ENCODE data around the gene BCAP31.
"Not testable (repeated sequence)": the region's sequence is repeated elsewhere in the genome, so short reads cannot be mapped to it uniquely, and the experiment has no call there.

BCAP31 gene

DNA sequence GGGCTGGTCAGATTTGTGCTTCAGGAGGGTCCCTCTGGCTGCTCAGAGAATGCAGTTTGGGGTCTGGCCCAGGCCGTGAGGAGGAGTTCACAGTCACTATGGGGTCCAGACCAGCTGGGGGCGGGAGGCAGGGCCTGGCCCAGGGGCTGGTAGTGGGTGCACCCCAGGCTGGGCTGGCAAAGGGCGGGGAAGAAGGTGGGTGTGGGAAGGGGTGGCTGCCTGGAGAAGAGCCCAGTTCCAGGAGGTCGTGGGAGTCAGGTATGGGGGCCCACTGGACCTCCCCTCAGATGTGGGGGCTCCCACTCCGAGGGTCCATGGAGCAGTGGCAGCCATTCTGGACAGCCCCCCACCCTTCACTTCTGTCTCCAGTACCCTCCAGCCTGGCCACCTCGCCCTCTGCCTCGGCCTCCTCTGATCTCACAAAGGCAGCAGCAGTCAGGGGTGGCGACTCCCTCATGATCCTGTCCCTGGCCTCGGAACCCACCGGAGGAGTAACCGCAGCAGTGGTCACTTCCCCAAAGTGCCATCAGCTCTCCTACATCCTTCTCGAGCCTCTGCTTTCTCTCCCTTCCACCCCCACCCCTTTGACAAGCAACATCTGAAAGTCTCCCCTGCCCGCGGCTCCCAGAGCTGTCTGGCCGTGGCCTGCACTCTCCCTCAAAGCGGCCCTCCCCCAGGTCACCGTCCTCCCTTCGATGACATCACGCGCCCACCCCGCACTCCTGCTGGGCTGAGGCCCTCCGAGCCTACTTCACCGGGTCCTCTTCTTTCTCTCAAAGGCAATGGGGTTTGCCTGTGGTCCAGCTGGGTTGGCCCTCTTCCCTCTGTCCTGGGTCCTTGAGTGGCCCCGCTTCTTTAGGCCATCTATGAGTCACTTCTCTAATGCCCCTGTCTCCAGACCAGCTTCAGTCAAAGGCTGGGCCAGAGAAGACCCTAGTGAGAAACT lies 38.2 kb downstream of the BCAP31 start:
- no peak for DNase-seq (ENCODE audit: insufficient read length, low spot score)
- TF ChIP-seq POLR2A (IDR thresholded peaks at IDR 0.05; ENCODE audit: low read depth, low read length) = no peak
- no peak for FAIRE-seq

DNA sequence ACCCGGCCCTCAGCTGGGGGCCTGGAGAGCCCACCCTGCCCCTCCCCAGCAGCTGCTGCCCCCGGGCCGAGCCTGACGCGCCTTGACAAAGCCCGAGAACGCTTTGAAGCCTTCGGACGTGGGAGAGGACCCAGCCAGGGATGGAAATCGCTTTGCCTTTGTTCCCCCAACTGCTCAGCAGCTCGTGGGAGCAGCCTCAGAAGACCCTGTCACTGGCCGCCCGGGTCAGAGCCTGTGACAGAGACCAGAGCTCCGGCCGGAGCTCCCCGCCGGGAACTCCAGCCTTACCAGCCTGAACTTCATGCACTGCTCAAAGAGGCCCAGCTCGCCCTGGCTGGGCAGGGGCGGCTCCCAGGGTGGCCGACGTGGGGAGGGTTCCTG lies 39.0 kb downstream of the BCAP31 start:
- DNase-seq (ENCODE audit: insufficient read length, low spot score) (no peak), FAIRE-seq (no peak)
- TF ChIP-seq POLR2A (IDR thresholded peaks at IDR 0.05; ENCODE audit: low read depth, low read length) = no peak

DNA sequence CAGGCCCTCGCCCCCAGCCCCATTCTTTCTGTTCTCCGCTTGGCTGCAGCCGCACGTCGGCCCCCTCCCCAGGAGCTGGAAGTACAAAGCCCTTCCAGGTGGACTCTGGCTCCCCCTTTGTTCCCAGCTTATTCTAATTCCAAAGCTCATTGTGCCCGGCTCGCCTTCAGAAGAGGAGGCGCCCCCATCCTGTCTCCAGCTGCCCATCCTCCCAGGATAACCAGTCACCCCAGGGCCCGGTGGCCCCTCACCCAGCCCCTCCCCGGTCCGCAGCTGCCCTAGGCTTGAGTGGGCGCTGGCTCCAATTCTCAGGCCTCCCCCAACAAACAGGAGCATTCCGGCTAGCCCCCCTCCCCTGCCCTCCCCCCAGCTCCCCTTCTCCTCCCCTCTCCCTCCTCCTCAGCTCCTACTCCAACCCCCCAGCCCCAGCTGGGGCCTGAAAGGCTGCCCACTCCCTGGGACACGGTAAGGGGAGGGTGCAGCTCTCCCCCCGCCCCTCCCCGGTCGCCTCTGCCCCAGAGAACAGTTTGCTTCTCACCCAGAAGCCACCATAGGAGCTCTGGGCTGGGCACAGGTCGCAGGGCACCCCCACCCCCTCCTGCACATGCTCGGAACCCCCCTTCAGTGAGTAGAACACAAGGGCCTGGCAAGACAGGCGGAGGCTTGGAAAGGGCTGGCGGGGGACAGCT lies 39.6 kb downstream of the BCAP31 start:
- DNase-seq (ENCODE audit: insufficient read length, low spot score) = no peak
- no peak for FAIRE-seq
- TF ChIP-seq POLR2A (IDR thresholded peaks at IDR 0.05; ENCODE audit: low read depth, low read length) = no peak

DNA sequence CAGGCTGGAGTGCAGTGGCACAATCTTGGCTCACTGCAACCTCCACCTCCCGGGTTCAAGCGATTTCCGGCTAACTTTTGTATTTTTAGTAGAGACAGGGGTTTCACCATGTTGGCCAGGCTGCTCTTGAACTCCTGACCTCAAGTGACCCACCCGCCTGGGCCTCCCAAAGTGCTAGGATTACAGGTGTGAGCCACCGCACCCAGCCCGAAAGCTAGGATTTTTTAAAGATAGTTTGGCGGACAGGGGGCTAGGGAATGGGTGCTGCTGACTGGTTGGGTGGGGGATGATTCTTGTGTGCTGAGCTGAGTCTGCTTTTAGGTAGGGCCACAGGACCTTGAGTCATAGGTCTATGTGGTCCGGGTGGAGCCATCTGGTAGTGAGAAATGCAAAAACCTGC lies 40.7 kb downstream of the BCAP31 start:
- FAIRE-seq; DNase-seq (ENCODE audit: insufficient read length, low spot score): not testable (repeated sequence)

DNA sequence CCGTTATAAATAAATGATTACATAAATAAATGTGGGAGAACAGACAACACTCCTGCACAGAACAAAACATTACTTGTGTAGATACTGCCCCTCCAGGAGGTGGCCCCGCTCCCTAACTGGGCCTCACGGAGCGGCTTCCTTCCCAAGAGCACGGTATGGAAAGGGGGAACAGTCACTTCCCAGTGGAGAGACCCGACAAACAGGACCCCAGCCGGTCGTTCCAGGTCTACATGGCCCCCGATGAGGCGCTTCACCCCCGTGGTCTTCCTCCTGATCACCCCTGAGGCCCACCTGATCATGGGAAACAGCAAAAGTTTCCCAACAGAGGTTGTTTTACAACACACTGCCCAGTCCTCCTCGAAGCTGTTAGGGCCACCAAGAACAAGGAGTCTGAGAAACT lies 43.0 kb downstream of the BCAP31 start:
- DNase-seq (ENCODE audit: insufficient read length, low spot score) (no peak), FAIRE-seq (no peak)

DNA sequence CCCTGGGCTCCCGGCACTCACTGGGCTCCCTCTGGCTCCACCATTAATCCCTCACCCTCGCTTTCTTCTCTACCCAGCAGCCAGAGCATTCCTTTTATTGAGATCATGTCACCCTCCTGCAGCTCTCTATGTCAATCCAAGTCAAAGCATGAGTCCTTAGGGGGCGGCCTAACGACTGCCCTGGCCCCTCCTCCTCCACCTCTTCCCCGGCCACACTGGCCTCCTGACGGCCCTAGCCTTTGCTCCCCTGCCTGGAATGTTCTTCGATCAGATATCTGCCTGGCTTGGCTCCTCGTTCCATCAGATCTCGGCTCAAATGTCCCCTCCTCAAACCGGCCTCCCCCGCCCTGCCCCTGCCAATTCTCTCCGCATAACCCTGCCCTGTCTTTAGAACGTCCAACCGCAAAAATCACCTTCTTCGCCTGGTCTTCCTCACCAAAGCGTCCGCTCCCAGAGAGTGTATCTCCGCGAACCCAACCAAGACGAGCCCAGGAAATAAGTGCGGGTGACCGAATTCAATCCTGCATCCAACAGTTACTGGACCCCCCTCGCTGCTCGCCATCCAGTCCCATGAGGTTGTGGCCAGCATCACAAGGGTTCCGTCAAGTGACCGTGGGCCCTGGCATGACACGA lies 49.9 kb downstream of the BCAP31 start:
- DNase-seq (ENCODE audit: insufficient read length, low spot score) (no peak), FAIRE-seq (no peak)
- TF ChIP-seq POLR2A (IDR thresholded peaks at IDR 0.05; ENCODE audit: low read depth, low read length) = no peak

More for the DNA sequence above, 43.0 kb downstream of the BCAP31 start:
- TF ChIP-seq POLR2A (IDR thresholded peaks at IDR 0.05; ENCODE audit: low read depth, low read length) = no peak

DNA sequence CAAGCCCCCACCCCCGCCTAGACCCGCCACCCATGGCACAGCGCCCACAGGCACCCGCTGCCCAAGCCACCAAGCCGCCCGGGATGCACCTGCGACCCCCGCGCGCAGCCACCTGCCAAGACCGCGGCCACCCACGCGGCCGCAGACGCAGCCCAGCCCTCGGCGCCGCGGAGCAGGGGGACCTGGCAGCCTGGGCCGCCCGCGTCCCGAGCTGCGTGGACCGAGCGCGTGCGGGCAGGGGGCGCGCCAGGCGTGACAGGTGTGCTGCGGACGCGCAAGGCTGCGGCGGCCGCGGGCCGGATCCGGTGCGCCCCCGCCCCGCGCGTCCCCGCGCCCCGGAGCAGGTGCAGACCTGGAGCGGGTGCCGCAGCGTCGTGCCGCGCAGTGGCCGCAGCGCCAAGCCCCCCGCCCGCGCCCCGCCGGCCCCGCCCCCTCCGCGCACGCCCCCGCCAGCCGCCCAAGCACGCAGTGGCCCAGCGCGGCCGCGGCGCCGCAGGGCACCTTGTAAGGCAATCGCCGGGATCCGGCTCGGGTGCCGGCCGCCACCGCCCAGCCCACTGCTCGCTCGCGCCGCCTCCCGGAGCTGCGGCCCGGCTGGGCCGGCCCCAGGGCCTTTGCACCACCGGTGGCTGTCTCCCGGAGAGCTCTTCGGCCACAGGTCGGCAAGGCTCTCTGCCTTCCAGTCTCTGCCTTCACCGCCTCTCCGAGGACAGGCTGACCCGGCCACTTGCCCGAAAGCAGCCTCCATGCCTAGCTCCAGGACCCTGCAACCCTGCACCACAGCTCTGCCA lies 50.6 kb downstream of the BCAP31 start, which contains the start of gene PNCK:
Gene PNCK (minus strand): TSS at position 386 of the 791 bp plus-strand sequence. CDS start 737 bp downstream, outside the sequence.
- TF ChIP-seq POLR2A (IDR thresholded peaks at IDR 0.05; ENCODE audit: low read depth, low read length) = no peak
- DNase-seq (ENCODE audit: insufficient read length, low spot score) (no peak), FAIRE-seq (no peak)

DNA sequence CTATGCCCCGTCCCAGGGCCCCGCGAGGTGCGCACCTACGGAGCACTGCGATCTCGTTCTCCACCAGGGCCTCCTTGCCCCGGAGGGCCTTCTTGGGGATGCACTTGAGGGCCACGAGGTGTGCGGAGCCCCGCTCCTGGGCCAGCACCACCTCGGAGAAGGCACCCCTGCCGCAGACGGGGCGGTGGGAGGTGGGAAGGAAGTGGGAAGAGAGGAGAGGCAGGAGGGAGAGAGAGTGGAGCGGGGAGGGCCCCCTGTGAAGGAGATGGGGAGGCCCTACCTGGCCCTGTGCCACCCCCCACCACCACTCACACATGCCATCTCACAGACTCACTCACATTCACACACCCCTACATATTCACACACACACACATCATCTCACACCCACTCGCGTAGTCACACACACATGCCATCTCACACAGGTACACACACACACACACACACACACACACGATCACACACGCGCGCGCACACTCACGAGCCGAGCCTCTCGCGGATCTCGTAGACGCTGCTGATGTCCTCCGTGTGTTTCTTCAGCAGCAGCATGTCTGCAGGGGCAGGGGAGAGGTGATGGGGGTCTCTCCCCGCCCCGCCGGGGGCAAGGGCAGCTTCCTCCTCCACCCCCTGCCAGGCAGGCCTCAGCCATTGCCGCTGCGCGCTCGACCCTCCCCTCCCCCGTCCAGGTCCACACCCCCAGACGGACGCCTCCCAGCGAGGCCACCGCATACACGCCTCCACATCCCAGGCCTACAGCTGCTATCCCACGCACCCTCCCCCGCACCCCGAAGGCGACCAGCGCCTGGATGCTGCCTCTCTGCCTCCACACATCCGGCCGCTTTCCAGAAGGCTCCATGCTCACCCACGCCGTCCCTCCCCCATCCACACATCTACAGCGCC lies 51.4 kb downstream of the BCAP31 start:
- FAIRE-seq = no peak

DNA sequence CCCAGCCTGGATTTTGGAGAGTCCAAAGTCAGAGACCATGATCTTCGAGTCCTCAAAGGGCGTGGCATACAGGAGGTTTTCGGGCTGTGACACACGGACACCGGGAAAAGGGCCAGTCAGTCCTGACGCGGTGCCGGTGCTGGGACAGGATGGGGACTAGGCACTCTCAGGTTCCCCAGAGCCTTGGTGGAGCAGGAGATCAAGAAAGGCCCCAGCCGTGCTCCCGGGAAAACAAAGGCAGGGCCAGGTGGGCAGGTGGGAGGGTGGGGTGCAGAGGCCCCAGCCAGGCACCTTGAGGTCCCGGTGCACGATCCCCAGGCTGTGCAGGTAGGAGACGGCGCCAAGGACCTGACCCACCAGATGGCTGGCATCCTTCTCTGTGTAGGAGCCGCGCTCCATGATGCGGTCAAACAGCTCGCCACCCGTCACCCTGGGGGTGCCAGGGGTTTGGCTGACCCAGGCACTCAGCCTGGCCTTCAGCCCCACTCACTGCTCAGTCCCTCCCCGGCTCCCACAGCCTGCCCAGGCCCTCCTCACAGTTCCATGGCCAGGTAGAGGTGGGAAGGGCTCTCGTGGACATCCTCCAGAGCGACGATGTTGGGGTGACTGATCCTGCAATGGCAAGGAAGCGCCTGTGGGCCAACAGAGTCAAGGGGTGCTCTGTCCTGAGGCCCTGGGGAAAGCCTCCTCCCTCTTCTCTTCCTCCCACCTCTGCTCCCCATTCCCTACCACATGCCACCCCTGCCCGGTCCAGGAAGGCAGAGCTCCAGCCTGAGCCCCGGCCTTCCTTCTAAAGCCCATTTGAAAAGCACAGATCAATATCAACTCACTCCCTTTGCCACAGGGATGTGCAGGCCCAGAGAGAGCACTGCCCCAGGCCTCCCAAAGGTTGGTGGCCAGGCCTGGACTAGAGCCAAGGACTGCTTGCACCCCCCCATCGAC lies 52.3 kb downstream of the BCAP31 start:
- DNase-seq (ENCODE audit: insufficient read length, low spot score) = no peak
- no peak for FAIRE-seq
- TF ChIP-seq POLR2A (IDR thresholded peaks at IDR 0.05; ENCODE audit: low read depth, low read length) = no peak

More for the DNA sequence above, 51.4 kb downstream of the BCAP31 start:
- no peak for DNase-seq (ENCODE audit: insufficient read length, low spot score)
- no peak for TF ChIP-seq POLR2A (IDR thresholded peaks at IDR 0.05; ENCODE audit: low read depth, low read length)

DNA sequence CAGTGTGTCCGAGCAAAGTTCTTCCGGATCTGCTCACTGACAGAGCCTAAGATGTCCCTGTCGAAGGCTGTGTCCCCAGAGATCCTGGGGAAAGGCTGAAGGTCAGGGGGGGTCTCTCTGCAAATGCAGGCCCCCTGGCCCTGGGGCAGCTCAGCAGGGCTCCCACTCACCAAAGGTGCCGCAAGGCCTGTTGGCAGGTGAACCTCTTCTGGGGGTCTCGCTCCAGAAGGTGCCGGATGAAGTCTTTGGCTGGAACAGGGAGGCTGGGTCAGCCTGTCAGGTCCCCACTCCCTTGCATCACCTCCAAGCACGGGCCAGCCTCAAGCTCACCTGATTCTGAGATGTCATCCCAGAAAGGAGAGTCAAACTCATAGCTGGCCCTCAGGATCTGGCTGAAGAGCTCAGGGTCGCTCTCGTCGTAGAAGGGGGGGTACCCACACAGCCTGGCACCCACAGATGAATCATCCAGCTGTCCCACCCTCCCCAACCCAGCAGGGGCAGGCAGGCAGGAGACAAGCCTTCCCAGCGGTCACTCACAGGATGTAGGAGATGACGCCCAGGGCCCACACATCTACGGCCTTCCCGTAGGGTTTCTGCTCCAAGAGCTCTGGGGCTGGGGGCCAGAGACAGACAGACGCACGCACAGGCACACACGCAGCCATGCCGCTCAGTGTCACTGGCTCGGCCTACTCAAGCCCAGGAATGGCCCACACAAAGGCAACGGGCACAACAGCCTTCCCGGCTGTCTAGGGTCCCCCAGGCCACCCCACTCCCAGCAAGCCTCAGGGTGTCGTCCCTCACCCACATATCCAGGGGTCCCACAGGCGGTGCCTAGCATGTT lies 53.2 kb downstream of the BCAP31 start:
- FAIRE-seq (no peak), DNase-seq (ENCODE audit: insufficient read length, low spot score) (no peak)
- TF ChIP-seq POLR2A (IDR thresholded peaks at IDR 0.05; ENCODE audit: low read depth, low read length) = no peak
